GM19351 (cell line): ENCODE results near the gene WDR1.

Experiments
- ATAC-seq: cut with Tn5 transposase; IDR thresholded peaks from one replicate; pipeline ENCODE4 v1.9.1; 2021; ENCODE audit warnings: mild to moderate bottlenecking, moderate library complexity; ENCODE audit not compliant: unreplicated experiment

The WDR1 gene, protein sequence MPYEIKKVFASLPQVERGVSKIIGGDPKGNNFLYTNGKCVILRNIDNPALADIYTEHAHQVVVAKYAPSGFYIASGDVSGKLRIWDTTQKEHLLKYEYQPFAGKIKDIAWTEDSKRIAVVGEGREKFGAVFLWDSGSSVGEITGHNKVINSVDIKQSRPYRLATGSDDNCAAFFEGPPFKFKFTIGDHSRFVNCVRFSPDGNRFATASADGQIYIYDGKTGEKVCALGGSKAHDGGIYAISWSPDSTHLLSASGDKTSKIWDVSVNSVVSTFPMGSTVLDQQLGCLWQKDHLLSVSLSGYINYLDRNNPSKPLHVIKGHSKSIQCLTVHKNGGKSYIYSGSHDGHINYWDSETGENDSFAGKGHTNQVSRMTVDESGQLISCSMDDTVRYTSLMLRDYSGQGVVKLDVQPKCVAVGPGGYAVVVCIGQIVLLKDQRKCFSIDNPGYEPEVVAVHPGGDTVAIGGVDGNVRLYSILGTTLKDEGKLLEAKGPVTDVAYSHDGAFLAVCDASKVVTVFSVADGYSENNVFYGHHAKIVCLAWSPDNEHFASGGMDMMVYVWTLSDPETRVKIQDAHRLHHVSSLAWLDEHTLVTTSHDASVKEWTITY

DNA sequence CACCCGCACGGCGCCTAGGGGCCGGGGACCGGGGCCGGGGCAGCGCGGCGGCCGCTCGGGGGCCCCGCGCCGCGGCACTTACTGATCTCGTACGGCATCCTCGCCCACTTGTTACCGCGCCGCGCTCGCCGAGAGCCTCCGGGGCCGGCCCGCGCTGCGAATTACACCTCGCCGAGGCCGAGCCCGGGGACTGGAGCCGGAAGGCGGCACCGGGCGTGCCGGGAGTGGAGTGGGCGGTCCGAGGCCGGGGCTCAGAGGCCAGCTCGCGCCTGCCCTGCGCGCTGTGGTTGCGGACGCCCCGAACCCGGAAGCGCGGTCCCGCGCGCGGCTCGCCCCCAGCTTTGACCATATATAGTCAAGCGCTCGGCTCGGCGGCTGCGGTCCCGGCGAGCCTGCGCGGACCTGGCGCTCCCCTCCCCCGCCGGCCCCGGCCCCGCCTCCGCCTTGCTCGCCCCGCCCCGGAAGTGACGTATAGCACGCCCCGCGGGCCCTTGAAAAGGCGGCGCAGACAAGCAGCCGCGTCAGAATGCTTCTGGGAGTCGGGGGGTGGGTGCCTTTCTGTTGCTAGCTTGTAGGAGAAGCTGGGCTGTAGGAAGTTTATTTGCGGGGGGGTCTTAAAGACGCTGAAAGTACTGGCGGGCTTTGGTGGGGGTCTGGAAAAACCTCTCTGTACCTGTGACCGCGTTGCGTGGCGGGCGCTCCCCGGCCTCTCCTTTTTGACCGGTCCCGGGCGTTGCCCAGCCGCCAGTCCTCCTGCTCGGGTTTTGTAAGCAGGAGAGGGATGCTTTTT lies at the start of gene WDR1:
Gene WDR1 (minus strand): TSS at position 231 of the 790 bp plus-strand sequence. CDS start 133 bp downstream, at position 98.
- ATAC-seq = peak; percentile 77

DNA sequence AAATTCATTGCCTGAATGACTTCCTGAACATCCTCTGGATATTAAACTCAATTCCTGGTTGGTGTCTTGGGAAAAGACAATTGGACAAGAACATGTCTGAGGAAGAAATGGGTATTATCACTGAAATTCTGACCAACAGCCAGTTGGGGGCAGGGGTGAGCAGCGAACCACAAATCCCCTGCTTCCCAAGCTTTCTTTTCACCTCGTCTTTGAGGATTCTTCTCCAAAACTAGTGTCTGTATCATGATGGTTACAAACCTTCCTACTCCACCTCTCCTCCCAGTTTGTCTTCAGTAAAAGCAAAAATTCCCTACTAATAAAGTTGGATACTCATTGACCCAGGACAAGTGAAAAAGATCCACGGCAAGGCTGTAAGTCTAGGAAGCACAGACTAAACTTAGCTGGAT lies 48.3 kb upstream of the WDR1 start:
- no peak for ATAC-seq

DNA sequence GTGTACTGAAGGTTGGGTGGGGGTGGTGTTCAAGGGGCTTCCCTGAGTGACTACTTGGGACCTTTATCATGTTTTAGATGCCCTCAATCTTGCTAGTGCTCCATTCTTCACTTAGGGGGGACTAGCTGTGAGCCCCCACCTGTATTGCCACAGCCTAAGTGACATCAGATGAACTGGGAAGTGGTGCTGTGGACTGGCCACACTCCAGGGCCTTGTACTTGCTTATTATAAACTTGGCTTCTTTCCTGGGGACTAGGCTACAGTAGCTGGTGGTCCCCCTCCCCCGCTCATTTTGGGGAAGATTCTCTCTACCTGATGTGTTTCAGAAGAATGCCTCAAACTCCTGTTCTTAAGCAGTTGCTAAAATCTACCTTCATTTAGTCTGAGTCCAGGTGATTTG lies 46.7 kb upstream of the WDR1 start:
- no peak for ATAC-seq

DNA sequence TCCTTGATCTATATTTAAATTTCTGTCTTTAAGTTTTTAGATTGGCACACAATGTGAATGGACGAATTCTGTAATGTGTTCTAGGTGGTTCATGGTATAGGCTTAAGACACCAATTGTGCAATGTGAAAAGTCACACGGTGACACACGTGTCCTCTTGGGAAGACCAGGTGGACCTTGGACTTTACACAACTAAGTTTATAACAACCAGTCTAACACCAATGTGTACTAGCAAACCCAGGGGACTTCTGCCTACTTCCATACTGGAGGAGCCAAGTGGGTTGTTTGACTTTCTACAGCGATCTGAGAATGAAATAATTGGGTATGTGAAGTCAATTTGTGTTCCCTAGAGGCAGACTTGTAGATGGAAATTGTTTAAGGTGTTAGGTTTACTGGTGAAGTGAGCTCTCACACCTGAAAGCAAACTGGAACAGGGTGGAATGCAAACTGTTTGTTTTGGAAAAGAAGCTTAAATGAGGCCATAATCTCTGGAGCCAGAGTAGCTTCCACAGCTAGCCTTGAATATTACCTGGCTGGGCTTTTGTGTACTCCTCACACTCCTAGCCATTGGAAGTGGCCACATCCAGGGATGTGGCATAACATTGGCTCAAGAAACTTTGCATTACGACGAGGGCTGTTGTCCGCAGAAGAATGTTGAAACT lies 45.9 kb upstream of the WDR1 start:
- ATAC-seq = no peak

DNA sequence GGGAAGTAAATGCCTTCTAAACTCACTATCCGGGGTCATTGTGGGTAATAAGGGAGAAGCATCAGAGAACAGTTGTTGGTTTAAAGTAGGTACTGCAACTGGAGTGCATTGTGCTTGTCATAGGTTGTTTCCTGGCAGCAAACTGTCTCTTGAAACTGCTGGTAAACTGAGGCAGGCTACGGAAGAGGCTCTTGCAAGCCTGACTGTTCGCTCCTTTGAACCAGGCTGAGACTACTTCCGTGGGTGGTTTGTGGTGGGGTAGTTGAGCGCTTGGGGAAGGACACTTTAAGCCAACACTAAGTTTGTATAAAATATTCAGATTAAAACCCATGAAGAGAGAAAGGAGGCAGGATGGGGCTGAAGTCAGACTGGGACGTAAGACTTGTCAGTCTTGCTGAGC lies 45.2 kb upstream of the WDR1 start:
- ATAC-seq = no peak

DNA sequence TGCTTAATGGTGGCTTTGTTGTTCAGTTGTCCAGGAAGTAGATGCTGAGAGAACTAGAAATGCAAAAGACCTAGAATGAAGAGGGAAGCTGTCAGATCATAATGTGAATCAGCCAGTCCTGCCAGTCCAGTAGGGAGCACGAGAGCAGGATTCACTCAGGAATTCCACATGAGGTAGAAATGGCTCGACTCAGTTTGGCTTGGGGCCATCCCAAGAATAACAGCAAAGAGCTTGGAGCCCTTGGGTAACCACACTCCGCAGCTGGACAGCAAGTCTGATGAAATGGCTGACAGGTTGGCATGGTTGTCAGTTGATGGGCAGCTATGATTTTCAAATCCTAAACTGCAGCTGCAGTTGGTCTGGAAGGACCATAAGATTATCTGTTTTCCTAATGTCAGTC lies 44.5 kb upstream of the WDR1 start:
- no peak for ATAC-seq

DNA sequence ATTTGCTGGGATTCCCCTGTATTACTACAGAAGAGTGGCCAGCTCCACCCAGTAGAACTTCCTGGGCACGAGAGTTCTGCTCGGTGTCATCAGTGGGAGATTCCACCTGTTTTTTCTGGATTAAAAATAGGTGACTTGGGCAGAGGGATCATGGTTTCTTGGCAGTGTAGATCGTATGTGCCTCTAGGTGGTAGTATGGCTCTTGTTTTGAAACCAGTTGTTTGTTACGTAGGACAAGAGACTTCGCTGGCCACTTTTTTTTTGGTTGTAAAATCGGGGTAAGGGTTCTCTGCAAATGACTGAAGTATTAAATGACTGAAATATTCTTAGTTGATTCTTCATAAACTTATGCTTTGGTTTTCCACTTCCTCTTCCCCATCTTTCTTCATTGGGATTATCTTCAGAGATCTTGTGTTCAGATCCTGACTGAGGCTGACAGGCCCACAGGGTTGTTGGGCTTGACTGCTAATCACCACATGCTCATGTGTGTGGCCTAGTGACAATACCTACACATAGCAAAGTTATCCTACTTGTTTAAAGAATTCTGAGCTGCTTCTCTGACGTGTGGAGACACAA lies 43.8 kb upstream of the WDR1 start:
- ATAC-seq = no peak

DNA sequence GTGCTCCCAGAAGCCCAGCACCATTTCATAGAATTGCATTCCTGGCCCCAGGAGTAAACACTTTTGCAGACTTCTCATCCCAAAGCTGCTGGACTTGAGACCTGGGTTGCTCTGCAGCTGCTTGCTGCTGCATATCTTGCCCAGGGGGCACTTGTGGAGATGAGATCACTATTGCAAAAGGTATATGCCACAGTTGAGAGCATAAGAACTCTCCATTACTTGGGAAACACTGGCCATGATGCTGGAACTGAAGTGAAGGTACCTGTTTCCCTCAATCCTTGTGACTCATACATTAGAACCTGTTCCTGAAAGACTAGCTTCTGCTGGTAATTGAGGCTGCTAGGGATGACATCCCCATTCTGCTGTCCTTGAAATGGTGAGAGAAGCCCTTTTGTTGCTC lies 43.1 kb upstream of the WDR1 start:
- ATAC-seq = no peak

DNA sequence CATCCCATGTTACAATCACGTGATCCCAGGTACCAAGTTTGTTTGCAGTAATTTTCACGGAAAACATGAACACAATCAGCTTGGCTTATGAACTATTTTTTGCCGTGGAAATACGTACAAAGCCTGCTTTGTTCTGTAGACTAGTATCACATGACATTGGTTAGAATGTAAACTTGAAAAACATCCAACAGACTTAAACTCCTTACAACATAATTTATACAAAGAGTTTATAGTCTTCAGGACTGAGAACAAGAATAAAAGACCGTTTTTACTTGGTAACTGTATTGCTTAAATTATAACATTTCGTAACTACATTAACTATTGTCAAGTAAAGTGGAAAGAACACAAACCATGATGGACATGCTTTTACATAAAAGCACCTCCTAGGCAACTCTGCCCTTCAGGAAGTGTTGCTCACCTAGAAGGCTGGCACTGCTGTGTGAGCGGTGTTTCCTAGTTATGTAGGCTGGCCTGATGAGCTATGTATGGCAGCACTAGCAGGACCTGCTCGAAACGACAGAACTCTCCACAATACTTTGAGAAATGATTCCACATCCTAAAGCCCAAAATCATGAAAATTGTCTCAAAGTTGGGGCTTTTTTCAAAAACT lies 41.8 kb upstream of the WDR1 start:
- ATAC-seq = no peak

DNA sequence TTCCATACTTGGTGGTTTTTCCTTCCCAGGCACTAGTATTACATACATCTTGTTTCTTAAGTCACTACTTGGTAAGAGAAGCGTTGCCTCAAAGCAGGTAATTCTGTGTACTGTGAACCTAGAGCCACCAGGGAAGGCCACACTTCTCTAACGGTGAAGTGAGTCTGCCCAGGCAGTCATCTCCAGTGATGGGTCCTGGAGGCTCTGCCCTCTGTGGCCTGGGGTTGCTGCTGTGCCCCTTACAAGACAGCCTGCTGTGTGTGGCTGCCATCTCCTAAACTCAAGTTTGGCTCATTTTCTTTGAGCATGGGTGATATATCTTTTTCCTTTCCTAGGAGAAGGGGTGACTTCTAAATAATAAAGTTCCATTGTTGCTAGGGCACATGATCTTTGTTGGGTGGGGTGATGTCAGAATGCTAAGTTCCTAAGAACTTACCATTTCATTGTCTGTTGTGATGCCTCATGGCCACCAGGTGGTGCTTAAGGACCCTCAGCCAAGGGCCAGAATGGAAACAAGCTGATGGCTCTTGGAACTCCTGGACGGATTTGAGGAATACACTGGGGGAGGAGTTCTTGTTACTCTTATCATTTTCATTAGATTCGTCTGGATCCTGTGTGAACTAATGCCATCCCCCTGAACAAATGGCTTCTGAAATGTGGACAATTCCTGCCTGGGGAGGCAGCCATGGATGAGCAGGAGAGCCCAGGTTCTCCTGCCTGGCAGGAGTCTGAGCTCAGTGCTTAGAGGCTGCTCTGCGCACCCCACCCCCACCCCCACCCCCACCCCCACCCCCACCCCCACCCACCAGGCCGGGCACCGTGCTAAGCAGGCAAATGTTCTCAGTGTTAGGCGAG lies 41.1 kb upstream of the WDR1 start:
- ATAC-seq = peak; percentile 88

DNA sequence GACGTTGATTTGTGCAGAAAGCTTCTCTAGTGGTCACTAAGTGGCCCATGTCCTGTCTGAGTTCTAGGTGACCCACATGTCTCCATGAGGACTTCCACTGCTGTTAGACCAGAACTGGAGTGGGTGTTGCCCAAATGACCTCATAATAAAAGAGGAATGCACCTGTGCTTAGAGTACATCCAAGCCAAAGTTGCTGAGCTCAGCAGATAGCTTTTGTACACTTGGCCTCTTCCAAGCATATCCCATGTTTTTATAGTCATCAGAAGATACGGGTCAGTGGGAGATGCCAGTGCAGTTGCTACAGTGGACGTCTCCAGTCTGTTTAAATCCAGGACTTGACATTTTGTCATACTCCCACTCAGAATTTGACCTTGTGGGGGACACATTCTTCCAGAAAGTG lies 37.6 kb upstream of the WDR1 start:
- no peak for ATAC-seq

DNA sequence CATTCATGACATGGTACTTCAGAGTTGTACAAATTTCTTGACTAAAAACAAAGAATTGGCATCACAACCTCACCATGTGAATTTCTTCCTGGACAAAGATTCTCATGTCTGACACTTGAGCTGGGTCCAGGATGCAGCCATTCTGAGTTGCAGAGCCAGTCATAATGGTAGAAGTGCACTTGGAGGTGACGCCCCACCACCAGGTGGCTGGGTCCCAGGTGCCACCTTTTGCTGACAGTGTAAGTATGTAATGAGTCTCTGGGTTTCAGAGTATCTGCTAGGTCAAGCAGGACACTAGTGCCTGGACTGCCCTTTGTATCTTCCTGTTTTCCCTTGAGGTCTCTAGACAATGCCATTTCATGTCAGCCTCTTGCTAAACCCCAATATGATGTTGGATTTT lies 36.6 kb upstream of the WDR1 start:
- ATAC-seq = no peak

DNA sequence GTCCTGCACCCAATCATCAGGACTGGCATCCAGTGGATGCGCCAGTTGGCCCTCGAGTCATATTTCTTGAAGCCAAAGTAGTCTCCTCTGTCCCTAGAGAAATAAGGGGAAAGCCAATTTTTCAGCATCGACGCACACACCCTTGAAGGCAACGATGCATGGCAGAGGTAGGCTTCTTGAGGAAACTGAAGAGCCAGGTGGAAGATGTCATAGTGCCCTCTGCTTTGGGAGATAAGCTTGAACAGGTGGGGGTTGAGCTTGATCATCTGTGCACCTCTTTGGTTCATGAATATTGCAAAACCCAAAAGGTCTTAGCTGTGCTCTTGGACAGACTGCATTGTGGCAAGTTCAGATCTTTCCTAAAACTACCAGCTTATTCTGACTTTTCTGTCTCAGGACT lies 34.6 kb upstream of the WDR1 start:
- ATAC-seq = peak; percentile 67

DNA sequence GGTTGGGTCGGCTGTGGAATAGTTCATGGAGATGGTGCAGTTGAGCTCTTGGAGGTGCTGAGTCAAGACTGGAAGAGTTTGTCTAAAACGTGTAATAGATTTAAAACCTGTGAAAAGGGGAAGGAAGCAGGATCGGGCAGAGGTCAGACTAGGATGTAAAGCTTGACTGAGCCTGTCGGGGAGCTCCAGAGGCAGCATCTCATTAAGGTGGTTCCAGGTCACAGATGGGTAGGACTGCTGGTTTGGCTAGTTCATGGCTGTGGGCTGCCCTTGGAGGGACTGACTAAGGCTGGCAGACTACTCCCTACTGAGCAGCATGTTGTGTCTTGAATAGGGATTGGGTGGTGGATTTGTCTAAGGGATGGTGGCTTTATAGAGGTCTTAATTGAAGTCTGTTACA lies 28.4 kb upstream of the WDR1 start:
- no peak for ATAC-seq

DNA sequence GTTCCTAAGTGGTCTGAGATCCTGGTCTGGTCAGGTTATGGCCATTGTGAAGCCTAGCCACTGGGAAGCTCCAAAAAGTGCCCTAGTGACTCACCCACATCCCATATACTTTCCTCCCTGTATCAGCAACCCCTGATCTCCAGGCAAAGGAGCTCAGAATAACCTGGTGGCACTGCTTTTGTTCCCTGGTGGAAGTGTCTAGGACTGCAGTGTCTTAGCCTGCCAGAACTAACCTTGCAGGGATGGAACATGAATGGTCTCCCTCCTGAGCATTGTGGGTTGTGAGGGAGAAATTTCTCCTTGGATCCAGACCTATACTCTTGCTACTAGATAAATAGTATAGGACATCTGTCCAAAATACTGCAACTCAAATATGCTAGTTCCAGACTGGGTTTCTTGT lies 27.9 kb upstream of the WDR1 start:
- ATAC-seq = no peak

DNA sequence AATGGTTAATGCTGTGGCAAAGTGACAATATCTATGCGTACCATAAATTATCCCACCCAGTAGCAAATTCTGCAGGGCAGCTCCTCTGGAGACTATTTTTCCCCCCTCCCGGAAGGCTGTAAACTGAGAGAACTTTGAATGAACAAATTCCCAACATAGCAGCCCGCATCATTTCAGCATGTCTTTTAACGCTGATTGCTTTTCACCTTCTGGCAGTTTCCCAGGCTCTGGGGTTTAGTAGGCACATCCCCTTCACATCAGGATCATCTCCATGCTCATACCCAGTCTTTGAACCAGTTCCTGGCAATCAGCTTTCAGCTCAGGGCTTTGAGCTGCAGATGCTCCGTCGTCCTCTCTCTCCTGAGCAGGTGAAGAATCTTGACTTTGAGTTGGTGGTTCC lies 26.6 kb upstream of the WDR1 start:
- ATAC-seq = no peak

DNA sequence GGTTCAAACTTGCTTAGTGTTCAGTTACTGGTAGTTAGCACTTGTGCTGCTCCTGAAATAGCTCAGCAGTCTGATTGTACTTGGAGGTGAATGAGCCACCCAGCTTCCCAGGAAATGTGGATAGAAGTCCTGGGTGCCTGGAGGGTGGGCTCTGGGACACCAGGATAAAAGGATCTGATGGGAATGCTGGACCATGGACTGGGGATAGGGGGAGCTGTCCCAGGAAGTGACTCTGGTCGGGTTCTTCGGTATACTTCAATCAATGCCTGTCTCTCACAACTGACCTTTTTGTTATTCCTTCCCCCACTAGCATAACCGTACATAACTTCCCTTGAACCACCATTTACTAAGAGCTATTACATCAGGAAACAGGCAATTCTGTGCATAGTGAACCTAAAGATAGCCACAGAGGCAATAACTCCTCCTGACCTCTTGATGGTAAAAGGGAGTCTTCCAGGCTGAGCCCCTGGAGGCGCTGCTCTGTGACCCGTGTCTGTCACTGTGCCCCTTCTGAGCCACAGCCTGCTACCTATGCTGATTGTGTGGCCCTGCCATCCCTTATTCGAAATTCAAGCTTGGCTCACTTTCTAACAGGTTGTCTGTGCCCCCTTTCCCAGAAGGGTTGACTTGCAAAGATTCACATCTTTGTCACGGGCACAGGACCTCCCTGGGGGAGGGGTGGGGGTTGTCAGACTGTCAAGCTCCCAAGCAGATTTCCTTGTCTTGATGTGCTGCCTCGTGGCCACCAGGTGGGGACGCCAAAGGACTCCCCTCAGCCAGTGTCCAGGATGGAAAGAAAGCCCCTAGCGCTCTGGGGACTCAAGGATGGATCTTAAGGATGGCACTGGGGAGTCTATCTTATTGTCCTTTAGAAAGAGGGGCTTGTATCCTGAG lies 24.5 kb upstream of the WDR1 start:
- no peak for ATAC-seq

DNA sequence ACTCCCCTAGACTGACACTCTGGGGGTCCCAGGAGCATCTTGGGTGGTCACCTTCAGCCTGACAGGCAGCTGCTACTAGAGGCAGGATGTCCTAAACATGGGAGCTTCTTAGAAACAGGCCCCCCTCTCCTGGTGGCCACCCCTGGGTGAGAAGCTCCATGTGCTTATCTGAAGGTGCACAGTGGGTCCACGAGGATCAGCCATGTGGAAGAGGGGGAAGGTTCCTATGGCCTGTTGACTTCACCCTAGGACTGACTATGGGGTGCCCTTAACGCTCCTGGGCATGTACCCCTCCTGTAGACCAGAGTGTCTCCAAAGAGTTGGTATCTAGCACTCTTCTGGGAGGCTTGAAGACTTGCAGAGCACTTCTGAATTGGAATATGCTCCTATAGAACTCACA lies 22.9 kb upstream of the WDR1 start:
- no peak for ATAC-seq

DNA sequence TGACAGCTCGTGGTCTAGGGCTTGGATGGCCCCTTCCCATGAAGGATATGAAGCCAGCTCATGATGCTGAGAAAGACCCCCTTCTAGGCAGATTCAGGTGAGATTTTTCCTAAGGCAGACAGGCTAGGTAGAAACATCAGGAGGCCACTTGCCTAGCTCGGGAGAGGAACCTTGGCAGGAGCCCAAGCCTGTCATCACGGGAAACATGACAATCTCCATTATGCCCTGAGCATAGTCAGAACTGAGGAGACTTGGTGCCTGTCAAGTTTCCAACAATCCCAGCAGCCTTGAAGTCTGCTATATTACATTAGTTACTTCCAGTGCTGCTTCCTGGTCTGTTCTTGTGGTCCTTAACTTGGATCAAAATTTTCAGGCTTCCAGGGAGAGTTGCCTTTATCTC lies 18.7 kb upstream of the WDR1 start:
- no peak for ATAC-seq
